OCI-LY7 (cell line): ENCODE measurements around the gene SH3RF3. TPM values are rescaled to one million over a fixed set of nuclear protein-coding genes. Genes with fewer than 3 reads are reported as not detected.

Source experiments
- BruUV-seq: library from RNA; stranded (reverse); fragments of 400-500 nt; replicated peaks from 2 replicates; lab custom pipeline; 2021; lab: Mats Ljungman, UMichigan
- CTCF ChIA-PET: fragments of 300-600 bp; sonication (Branson Sonifier 250); formaldehyde crosslinking; loops from one replicate; lab custom pipeline; 2022; ENCODE audit warnings: antibody characterized with exemption; ENCODE audit not compliant: unreplicated experiment; lab: Charles Lee
- POLR2A ChIA-PET: fragments of 300-600 bp; sonication (Branson Sonifier 250); formaldehyde crosslinking; loops from one replicate; lab custom pipeline; 2022; ENCODE audit warnings: antibody characterized with exemption; lab: Charles Lee
- DNase-seq: peaks from one replicate; pipeline ENCODE4 v3.0.0-alpha.2; 2015; ENCODE audit warnings: low spot score
- H2AFZ ChIP-seq: fragments of 200-600 bp; sonication (generic), shearing (Covaris generic); 2 replicates; pipeline ENCODE4 v1.6.1; 2014; ENCODE audit warnings: mild to moderate bottlenecking, antibody characterized with exemption, low read length, moderate library complexity
- H3K27ac ChIP-seq: fragments of 200-600 bp; sonication (generic); 2 replicates; pipeline ENCODE4 v1.5.1; 2014; ENCODE audit warnings: mixed run types, low read depth, mild to moderate bottlenecking, moderate library complexity, low read length, inconsistent platforms; ENCODE audit not compliant: poor library complexity, severe bottlenecking
- H3K36me3 ChIP-seq: fragments of 200-600 bp; sonication (generic); 2 replicates; pipeline ENCODE4 v1.6.1; 2014; ENCODE audit warnings: mild to moderate bottlenecking, antibody characterized with exemption, low read length, moderate library complexity, mixed read lengths; ENCODE audit not compliant: insufficient read depth
- H3K4me1 ChIP-seq: fragments of 200-600 bp; sonication (generic); 2 replicates; pipeline ENCODE4 v1.5.1; 2014; ENCODE audit warnings: mild to moderate bottlenecking, low read length; ENCODE audit not compliant: insufficient read depth, poor library complexity, severe bottlenecking
- H3K4me2 ChIP-seq: fragments of 200-600 bp; sonication (generic); 2 replicates; pipeline ENCODE4 v1.6.1; 2014; ENCODE audit warnings: mild to moderate bottlenecking, low read length
- H3K4me3 ChIP-seq: fragments of 200-600 bp; sonication (generic); 2 replicates; pipeline ENCODE4 v1.5.1; 2014; ENCODE audit warnings: mild to moderate bottlenecking, low read depth, low read length; ENCODE audit not compliant: poor library complexity, severe bottlenecking
- H3K79me2 ChIP-seq: fragments of 200-600 bp; sonication (generic); 2 replicates; pipeline ENCODE4 v1.6.1; 2016; ENCODE audit warnings: low read depth, mild to moderate bottlenecking, low read length, moderate library complexity, mixed read lengths; ENCODE audit not compliant: insufficient read depth
- H3K9me2 ChIP-seq: fragments of 200-600 bp; sonication (generic); 2 replicates; pipeline ENCODE4 v1.6.1; 2016; ENCODE audit warnings: mild to moderate bottlenecking, low read length, mixed read lengths; ENCODE audit not compliant: insufficient read depth
- H3K9me3 ChIP-seq: fragments of 200-600 bp; sonication (generic); 2 replicates; pipeline ENCODE4 v1.6.1; 2014; ENCODE audit warnings: mild to moderate bottlenecking, mixed run types, low read length, mixed read lengths
- H4K20me1 ChIP-seq: fragments of 200-600 bp; sonication (generic); 2 replicates; pipeline ENCODE4 v1.6.1; 2014; ENCODE audit warnings: mild to moderate bottlenecking, antibody characterized with exemption, low read length, moderate library complexity, mixed read lengths; ENCODE audit not compliant: insufficient read depth
- EZH2phosphoT487 ChIP-seq: fragments of 200-600 bp; sonication (generic); IDR thresholded peaks from 2 replicates; pipeline ENCODE4 v1.6.1; 2018; ENCODE audit warnings: low read depth, borderline replicate concordance, mild to moderate bottlenecking, mixed run types, antibody characterized with exemption, low read length, moderate library complexity, mixed read lengths
- intact Hi-C: fragments of 100-400 bp; cut with micrococcal nuclease; formaldehyde crosslinking; loops from one replicate; pipeline ENCODE4 v1.10.0; 2022; ENCODE audit not compliant: unreplicated experiment
- total RNA-seq, 2 experiments: library from RNA; depleted of rRNA in 1 of 2; stranded (reverse); fragments of >200 nt in 1 of 2; shearing (Covaris generic) in 1 of 2; gene quantifications; 2 replicates each; pipeline ENCODE4 v1.2.3, GENCODE V29; 2014 to 2022
- TF ChIP-seq, protein P1 (sequence below): fragments of 200-600 bp; sonication (generic); conservative IDR thresholded peaks from 2 replicates; pipeline ENCODE4 v1.5.1; 2014; ENCODE audit warnings: mild to moderate bottlenecking, antibody characterized with exemption, low read length, moderate library complexity, mixed read lengths

Gene SH3RF3
- total RNA-seq, 2 experiments from 2014 or later: not detected

DNA sequence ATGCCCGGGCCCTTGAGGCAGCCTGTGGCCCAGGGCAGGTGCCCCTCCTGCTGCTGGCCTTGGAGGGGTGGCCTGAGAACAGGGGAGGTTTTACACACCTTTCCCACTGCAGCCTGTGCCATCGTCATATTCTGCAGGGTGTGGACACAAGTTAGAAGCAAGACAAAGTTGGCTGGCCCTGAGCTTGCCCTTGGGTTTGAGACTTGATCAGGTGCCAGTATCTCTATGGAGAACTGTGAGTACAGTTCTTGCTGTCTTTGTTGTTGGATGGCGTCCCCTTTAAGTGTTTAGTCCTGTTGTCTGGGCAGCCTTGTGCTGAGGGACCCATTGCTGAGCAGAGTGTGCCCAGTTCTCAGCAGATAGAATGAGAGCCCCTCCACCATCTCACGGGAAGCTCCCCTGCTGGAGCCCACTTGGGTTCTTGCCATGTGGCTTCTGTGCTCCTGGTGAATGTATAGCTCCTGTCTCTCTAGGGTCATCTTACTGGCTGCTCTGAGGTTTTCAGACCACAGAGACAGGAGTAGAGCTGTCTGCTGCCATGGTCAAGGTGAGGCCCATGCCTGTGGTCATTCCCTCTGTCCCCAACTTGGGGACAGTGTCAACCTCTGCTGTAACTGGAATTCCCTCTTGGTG is 115.9 kb downstream of the SH3RF3 start:
- no peaks in the 10 kb centered on the region for H3K9me3 ChIP-seq
- no peak overlapping the region for H3K27ac ChIP-seq
- ChIA-PET CTCF (no interaction called here), POLR2A (no interaction called here)
- no peaks in the 10 kb centered on the region for H4K20me1 ChIP-seq
- no peaks in the 10 kb centered on the region for H3K9me2 ChIP-seq
- H2AFZ ChIP-seq: no peak overlapping the region
- no peak overlapping the region for H3K4me2 ChIP-seq
- no peak overlapping the region for H3K4me3 ChIP-seq
- no peaks in the 10 kb centered on the region for H3K79me2 ChIP-seq
- no peak for DNase-seq
- TF ChIP-seq, protein P1, sequence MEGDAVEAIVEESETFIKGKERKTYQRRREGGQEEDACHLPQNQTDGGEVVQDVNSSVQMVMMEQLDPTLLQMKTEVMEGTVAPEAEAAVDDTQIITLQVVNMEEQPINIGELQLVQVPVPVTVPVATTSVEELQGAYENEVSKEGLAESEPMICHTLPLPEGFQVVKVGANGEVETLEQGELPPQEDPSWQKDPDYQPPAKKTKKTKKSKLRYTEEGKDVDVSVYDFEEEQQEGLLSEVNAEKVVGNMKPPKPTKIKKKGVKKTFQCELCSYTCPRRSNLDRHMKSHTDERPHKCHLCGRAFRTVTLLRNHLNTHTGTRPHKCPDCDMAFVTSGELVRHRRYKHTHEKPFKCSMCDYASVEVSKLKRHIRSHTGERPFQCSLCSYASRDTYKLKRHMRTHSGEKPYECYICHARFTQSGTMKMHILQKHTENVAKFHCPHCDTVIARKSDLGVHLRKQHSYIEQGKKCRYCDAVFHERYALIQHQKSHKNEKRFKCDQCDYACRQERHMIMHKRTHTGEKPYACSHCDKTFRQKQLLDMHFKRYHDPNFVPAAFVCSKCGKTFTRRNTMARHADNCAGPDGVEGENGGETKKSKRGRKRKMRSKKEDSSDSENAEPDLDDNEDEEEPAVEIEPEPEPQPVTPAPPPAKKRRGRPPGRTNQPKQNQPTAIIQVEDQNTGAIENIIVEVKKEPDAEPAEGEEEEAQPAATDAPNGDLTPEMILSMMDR: no peak
- no peak for TF ChIP-seq EZH2phosphoT487
- no peaks in the 10 kb centered on the region for H3K4me1 ChIP-seq
- no peaks in the 10 kb centered on the region for H3K36me3 ChIP-seq
- intact Hi-C loops: no loop called here
- BruUV-seq: no TSS peak

DNA sequence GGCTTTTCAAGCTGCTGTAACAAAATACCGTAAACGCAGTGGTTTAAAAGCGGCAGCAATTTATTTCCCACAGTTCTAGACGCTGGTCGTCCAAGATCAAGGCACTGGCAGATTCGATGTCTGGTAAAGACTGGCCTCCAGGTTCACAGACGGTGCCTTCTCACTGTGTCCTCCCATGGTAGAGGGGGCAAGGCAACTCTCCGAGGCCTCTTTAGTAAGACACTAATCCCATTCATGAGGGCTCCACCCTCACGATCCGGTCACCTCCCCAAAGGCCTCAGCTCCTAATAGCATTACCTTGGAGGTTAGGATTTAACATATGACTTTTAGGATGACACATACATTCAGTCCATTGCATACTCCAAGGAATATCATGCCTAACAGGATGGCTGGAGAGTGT is 117.2 kb downstream of the SH3RF3 start:
- no peaks in the 10 kb centered on the region for H4K20me1 ChIP-seq
- ChIA-PET CTCF (no interaction called here), POLR2A (interaction anchor here (1.1 kb wide), 1 partner anchor 13 kb away, joined by 4 read pairs; no protein-coding TSS in a partner anchor)
- no peaks in the 10 kb centered on the region for H3K36me3 ChIP-seq
- no peaks in the 10 kb centered on the region for H3K79me2 ChIP-seq
- H3K4me1 ChIP-seq: no peaks in the 10 kb centered on the region
- no peaks in the 10 kb centered on the region for H3K9me3 ChIP-seq
- no peak overlapping the region for H3K4me2 ChIP-seq
- no peak overlapping the region for H2AFZ ChIP-seq
- DNase-seq: no peak
- intact Hi-C loops: no loop called here
- TF ChIP-seq EZH2phosphoT487: no peak
- TF ChIP-seq, protein P1: no peak
- no peak overlapping the region for H3K27ac ChIP-seq
- H3K4me3 ChIP-seq: no peak overlapping the region
- no peaks in the 10 kb centered on the region for H3K9me2 ChIP-seq
- BruUV-seq: no TSS peak

DNA sequence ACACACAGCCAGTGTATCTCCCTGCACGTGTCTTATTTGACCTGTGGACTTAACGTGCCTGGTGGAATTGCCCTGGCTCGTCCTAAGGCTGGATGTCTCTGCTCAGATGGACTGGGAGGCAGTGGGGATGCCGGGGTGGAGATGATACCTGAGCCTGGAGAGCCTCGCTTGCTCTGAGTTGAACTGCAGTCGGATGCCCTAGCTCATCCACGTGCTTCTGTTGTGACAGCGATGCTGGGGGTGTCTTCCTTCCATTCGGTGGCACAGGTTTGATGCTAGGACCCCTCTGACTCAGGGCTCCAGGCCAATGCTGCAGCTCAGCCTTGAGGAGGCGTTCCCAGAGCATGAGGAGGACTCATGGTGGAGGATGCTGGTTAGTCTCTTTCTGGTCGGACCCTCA is 117.6 kb downstream of the SH3RF3 start:
- no peak for DNase-seq
- BruUV-seq: no TSS peak
- Histone ChIP-seq H3K9me2 (no peaks in the 10 kb centered on the region), H3K9me3 (no peaks in the 10 kb centered on the region), H3K4me1 (no peaks in the 10 kb centered on the region), H3K36me3 (no peaks in the 10 kb centered on the region), H3K79me2 (no peaks in the 10 kb centered on the region), H3K4me3 (no peak overlapping the region), H3K27ac (no peak overlapping the region), H3K4me2 (no peak overlapping the region), H4K20me1 (no peaks in the 10 kb centered on the region), H2AFZ (no peak overlapping the region)
- POLR2A ChIA-PET: interaction anchor here (1.1 kb wide), 1 partner anchor 14 kb away, joined by 4 read pairs; no protein-coding TSS in a partner anchor
- CTCF ChIA-PET: no interaction called here
- intact Hi-C loops: no loop called here
- TF ChIP-seq, protein P1: no peak
- TF ChIP-seq EZH2phosphoT487: no peak
